ENCODE data around the gene KLHDC4.

Gene KLHDC4

GRCh38 chr16:87701505-87701921 is 64.3 kb downstream of the KLHDC4 start:
- Histone ChIP-seq H3K36me3 (ENCODE audit: insufficient read depth, insufficient read length, low read length) (peaks cover 80% of the 10 kb centered on the region), H3K27me3 (ENCODE audit: insufficient read depth, insufficient read length) (no peaks in the 10 kb centered on the region), H3K4me1 (ENCODE audit: insufficient read depth, insufficient read length) (peaks cover 4% of the 10 kb centered on the region), H3K9ac (ENCODE audit: insufficient read length, low read depth) (no peak overlapping the region), H3K4me3 (ENCODE audit: insufficient read length, low read depth) (no peak overlapping the region), H3K9me3 (ENCODE audit: insufficient read depth, low read length) (no peaks in the 10 kb centered on the region)
- no peak for TF ChIP-seq SUZ12 (IDR thresholded peaks at IDR 0.05; ENCODE audit: extremely low read depth, insufficient read depth, insufficient read length)
- no peak for TF ChIP-seq YY1 (IDR thresholded peaks at IDR 0.05; ENCODE audit: insufficient read depth, insufficient read length)
- no peak for TF ChIP-seq ZNF274 (IDR thresholded peaks at IDR 0.05; ENCODE audit: low read depth, low read length)
- DNase-seq (ENCODE audit: low read depth, low spot score): no peak

DNA sequence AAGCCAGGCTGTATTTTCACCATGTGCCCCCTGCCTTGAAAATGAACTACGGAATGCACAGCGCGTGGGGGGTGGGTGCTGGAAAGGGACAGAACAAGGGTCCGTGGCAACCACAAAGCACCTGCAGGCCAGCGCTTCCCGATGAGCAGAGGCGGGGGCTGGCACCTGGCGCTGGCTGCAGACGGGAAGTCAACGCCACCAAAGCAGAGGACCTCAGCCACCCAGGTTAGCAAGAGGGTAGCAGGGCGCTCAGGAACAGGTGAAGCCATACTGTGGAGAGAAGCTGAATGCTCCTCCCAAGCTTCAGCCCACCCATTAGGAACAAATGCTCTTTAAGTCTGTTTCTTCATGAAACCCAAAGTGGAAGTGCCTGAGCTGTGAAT is 64.7 kb downstream of the KLHDC4 start:
- Histone ChIP-seq H3K9me3 (ENCODE audit: insufficient read depth, low read length) (no peaks in the 10 kb centered on the region), H3K27me3 (ENCODE audit: insufficient read depth, insufficient read length) (no peaks in the 10 kb centered on the region), H3K36me3 (ENCODE audit: insufficient read depth, insufficient read length, low read length) (peaks cover 81% of the 10 kb centered on the region), H3K4me1 (ENCODE audit: insufficient read depth, insufficient read length) (no peaks in the 10 kb centered on the region), H3K9ac (ENCODE audit: insufficient read length, low read depth) (no peak overlapping the region), H3K4me3 (ENCODE audit: insufficient read length, low read depth) (no peak overlapping the region)
- no peak for DNase-seq (ENCODE audit: low read depth, low spot score)
- no peak for TF ChIP-seq SUZ12 (IDR thresholded peaks at IDR 0.05; ENCODE audit: extremely low read depth, insufficient read depth, insufficient read length)
- no peak for TF ChIP-seq YY1 (IDR thresholded peaks at IDR 0.05; ENCODE audit: insufficient read depth, insufficient read length)
- TF ChIP-seq ZNF274 (IDR thresholded peaks at IDR 0.05; ENCODE audit: low read depth, low read length): no peak

DNA sequence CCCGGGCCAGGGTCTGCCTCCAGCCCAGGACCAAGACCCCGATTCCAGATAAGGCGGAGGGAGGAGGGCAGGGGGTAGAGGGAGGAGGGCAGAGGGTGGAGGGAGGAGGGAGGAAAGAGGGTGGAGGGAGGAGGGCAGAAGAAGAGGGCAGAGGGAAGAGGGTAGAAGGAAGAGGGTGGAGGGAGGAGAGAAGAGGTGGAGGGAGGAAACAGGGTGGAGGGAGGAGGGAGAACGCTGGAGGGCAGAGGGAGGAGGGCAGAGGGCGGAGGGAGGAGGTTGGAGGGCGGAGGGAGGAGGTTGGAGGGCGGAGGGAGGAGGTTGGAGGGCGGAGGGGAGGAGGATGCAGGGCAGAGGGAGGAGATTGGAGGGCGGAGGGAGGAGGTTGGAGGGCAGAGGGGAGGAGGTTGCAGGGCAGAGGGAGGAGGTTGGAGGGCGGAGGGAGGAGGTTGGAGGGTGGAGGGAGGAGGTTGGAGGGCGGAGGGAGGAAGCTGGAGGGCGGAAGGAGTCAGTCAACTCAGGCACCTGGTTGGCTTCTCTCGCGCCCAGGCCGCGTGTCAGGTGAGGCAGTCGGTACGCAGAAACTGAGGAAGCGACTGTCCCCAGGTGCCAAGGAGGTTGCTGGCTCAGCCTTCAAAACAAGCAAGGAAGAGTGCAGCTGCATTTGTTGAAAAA is 65.2 kb downstream of the KLHDC4 start:
- no peaks in the 10 kb centered on the region for H3K9me3 ChIP-seq (ENCODE audit: insufficient read depth, low read length)
- peaks cover 86% of the 10 kb centered on the region for H3K36me3 ChIP-seq (ENCODE audit: insufficient read depth, insufficient read length, low read length)
- TF ChIP-seq ZNF274 (IDR thresholded peaks at IDR 0.05; ENCODE audit: low read depth, low read length): no peak
- no peak for TF ChIP-seq SUZ12 (IDR thresholded peaks at IDR 0.05; ENCODE audit: extremely low read depth, insufficient read depth, insufficient read length)
- no peak for TF ChIP-seq YY1 (IDR thresholded peaks at IDR 0.05; ENCODE audit: insufficient read depth, insufficient read length)
- no peaks in the 10 kb centered on the region for H3K27me3 ChIP-seq (ENCODE audit: insufficient read depth, insufficient read length)
- no peak for DNase-seq (ENCODE audit: low read depth, low spot score)
- H3K9ac ChIP-seq (ENCODE audit: insufficient read length, low read depth): no peak overlapping the region
- H3K4me3 ChIP-seq (ENCODE audit: insufficient read length, low read depth): no peak overlapping the region
- H3K4me1 ChIP-seq (ENCODE audit: insufficient read depth, insufficient read length): no peaks in the 10 kb centered on the region

DNA sequence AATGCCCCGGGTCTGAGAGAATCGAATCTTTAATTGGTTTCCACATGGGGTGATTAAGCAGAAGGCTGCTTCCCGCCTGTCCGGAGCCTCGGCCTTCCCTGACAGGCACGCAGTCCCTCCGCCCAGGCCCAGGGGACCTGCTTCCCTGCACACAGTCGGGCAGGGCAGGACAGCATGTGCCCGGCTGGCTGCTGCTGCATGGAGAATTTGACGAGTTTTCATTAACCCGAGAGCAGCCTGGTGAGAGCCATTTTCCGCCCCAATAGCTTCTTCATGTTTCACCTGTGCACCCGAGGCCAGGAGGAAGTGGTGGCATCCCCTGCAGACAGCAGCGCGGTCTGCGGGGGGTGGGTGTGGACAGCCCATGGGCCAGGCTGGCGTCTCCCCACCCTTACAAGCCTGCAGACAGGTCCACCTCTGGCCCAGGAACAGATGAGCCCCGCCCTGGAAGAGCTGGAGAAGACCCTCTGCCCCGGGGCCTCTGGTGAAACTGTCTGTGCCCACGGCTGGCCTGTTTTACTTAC is 67.0 kb downstream of the KLHDC4 start:
- no peak overlapping the region for H3K4me3 ChIP-seq (ENCODE audit: insufficient read length, low read depth)

DNA sequence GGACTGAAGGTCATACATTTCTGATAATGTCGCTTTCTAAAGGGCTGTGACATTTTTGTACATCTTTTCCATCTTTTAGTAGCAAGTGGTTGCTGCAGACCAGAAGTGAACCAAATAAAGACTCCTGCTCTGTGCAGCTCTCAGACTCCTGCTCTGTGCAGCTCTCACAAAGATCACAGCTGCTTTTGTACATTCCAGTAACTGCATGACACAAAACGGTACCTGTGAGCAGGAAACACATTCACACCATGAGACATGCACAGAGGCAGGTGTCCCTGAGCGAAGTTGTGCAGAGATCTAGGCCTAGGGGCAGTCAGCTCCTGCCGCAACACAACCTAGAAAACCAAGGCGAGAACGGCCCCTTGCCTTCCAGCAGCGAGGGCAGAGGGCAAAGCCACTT is 67.5 kb downstream of the KLHDC4 start:
- Histone ChIP-seq H3K9ac (ENCODE audit: insufficient read length, low read depth) (no peak overlapping the region), H3K4me3 (ENCODE audit: insufficient read length, low read depth) (no peak overlapping the region), H3K27me3 (ENCODE audit: insufficient read depth, insufficient read length) (no peaks in the 10 kb centered on the region), H3K36me3 (ENCODE audit: insufficient read depth, insufficient read length, low read length) (peaks cover 91% of the 10 kb centered on the region), H3K9me3 (ENCODE audit: insufficient read depth, low read length) (no peaks in the 10 kb centered on the region), H3K4me1 (ENCODE audit: insufficient read depth, insufficient read length) (peaks cover 3% of the 10 kb centered on the region)
- TF ChIP-seq YY1 (IDR thresholded peaks at IDR 0.05; ENCODE audit: insufficient read depth, insufficient read length) (no peak), SUZ12 (IDR thresholded peaks at IDR 0.05; ENCODE audit: extremely low read depth, insufficient read depth, insufficient read length) (no peak), ZNF274 (IDR thresholded peaks at IDR 0.05; ENCODE audit: low read depth, low read length) (no peak)
- DNase-seq (ENCODE audit: low read depth, low spot score): no peak

More for the DNA sequence above, 67.0 kb downstream of the KLHDC4 start:
- TF ChIP-seq YY1 (IDR thresholded peaks at IDR 0.05; ENCODE audit: insufficient read depth, insufficient read length) (no peak), SUZ12 (IDR thresholded peaks at IDR 0.05; ENCODE audit: extremely low read depth, insufficient read depth, insufficient read length) (no peak), ZNF274 (IDR thresholded peaks at IDR 0.05; ENCODE audit: low read depth, low read length) (no peak)
- H3K9me3 ChIP-seq (ENCODE audit: insufficient read depth, low read length): no peaks in the 10 kb centered on the region
- DNase-seq (ENCODE audit: low read depth, low spot score): no peak
- H3K9ac ChIP-seq (ENCODE audit: insufficient read length, low read depth): no peak overlapping the region
- peaks cover 3% of the 10 kb centered on the region for H3K4me1 ChIP-seq (ENCODE audit: insufficient read depth, insufficient read length)
- H3K27me3 ChIP-seq (ENCODE audit: insufficient read depth, insufficient read length): no peaks in the 10 kb centered on the region
- H3K36me3 ChIP-seq (ENCODE audit: insufficient read depth, insufficient read length, low read length): peaks cover 95% of the 10 kb centered on the region

GRCh38 chr16:87697792-87698191 is 68.0 kb downstream of the KLHDC4 start:
- no peak for DNase-seq (ENCODE audit: low read depth, low spot score)
- Histone ChIP-seq H3K9me3 (ENCODE audit: insufficient read depth, low read length) (no peaks in the 10 kb centered on the region), H3K9ac (ENCODE audit: insufficient read length, low read depth) (no peak overlapping the region), H3K27me3 (ENCODE audit: insufficient read depth, insufficient read length) (no peaks in the 10 kb centered on the region), H3K4me1 (ENCODE audit: insufficient read depth, insufficient read length) (peaks cover 3% of the 10 kb centered on the region), H3K4me3 (ENCODE audit: insufficient read length, low read depth) (no peak overlapping the region), H3K36me3 (ENCODE audit: insufficient read depth, insufficient read length, low read length) (peaks cover 86% of the 10 kb centered on the region)
- no peak for TF ChIP-seq ZNF274 (IDR thresholded peaks at IDR 0.05; ENCODE audit: low read depth, low read length)
- TF ChIP-seq SUZ12 (IDR thresholded peaks at IDR 0.05; ENCODE audit: extremely low read depth, insufficient read depth, insufficient read length): no peak
- TF ChIP-seq YY1 (IDR thresholded peaks at IDR 0.05; ENCODE audit: insufficient read depth, insufficient read length): no peak

GRCh38 chr16:87697256-87697655 is 68.5 kb downstream of the KLHDC4 start:
- Histone ChIP-seq H3K9ac (ENCODE audit: insufficient read length, low read depth) (no peak overlapping the region), H3K36me3 (ENCODE audit: insufficient read depth, insufficient read length, low read length) (peaks cover 81% of the 10 kb centered on the region), H3K9me3 (ENCODE audit: insufficient read depth, low read length) (no peaks in the 10 kb centered on the region), H3K4me1 (ENCODE audit: insufficient read depth, insufficient read length) (peaks cover 3% of the 10 kb centered on the region), H3K4me3 (ENCODE audit: insufficient read length, low read depth) (no peak overlapping the region), H3K27me3 (ENCODE audit: insufficient read depth, insufficient read length) (no peaks in the 10 kb centered on the region)
- TF ChIP-seq YY1 (IDR thresholded peaks at IDR 0.05; ENCODE audit: insufficient read depth, insufficient read length) (no peak), SUZ12 (IDR thresholded peaks at IDR 0.05; ENCODE audit: extremely low read depth, insufficient read depth, insufficient read length) (no peak), ZNF274 (IDR thresholded peaks at IDR 0.05; ENCODE audit: low read depth, low read length) (no peak)
- no peak for DNase-seq (ENCODE audit: low read depth, low spot score)

Measured in NT2/D1 (cell line).